Effector memory CD8-positive, alpha-beta T cell (primary cell): ENCODE data around the gene CASKIN1.

Experiments
- ATAC-seq: fragments of 150-1000 bp; cut with Tn5 transposase; replicated peaks from 2 replicates; pipeline ENCODE4 v1.10.0; 2021; ENCODE audit warnings: mild to moderate bottlenecking, moderate library complexity
- DNase-seq, 3 experiments: peaks; one replicate each; pipeline ENCODE4 v3.0.0; 2021
- H3K27ac Mint-ChIP-seq, 2 donors: one replicate each; pipeline ENCODE4 v1.8.0; 2022; ENCODE audit warnings: mild to moderate bottlenecking in 2 of 2, mixed read lengths in 2 of 2, moderate library complexity in 2 of 2
- H3K27me3 Mint-ChIP-seq, 2 donors: one replicate each; pipeline ENCODE4 v1.8.0; 2022; ENCODE audit warnings: mixed read lengths in 2 of 2
- H3K36me3 Mint-ChIP-seq: one replicate; pipeline ENCODE4 v1.8.0; 2022; ENCODE audit warnings: mild to moderate bottlenecking, moderate library complexity, mixed read lengths; ENCODE audit not compliant: insufficient read depth
- H3K4me1 Mint-ChIP-seq, 2 donors: one replicate each; pipeline ENCODE4 v1.8.0; 2022; ENCODE audit warnings: low read depth in 2 of 2, mixed read lengths in 2 of 2
- H3K4me3 Mint-ChIP-seq, 2 donors: one replicate each; pipeline ENCODE4 v1.8.0; 2022; ENCODE audit warnings: mild to moderate bottlenecking in 2 of 2, mixed read lengths in 2 of 2, moderate library complexity in 2 of 2
- H3K9me3 Mint-ChIP-seq, 2 donors: one replicate each; pipeline ENCODE4 v1.8.0; 2022; ENCODE audit warnings: mixed read lengths in 2 of 2

The CASKIN1 gene

DNA sequence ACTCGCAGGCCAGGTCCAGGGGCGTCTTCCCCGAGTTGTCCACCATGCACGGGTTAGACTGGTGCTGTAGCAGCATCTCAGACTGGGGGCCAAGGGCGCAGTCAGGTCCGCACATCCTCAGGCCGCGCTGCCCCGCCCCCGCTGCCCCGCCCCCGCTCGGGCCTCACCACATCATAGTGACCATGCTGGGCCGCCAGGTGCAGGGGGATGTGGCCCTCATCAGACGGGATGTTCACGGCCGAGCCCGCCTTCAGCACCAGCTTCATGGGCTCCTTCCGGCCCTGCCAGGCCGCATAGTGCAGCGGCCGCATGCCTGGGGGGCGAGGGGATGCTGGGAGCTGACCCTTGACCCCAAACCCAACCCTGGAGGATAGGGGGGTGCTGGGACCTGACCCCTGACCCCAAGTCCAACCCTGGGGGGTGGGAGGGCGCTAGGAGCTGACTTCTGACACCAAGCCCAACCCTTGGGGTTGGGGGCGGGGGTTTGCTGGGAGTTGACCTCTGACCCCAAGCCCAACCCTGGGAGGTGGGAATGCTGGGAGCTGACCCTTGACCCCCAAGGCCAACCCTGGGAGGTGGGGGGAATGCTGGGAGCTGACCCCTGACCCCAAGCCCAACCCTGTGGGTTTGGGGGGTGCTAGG is 7.0 kb downstream of the CASKIN1 start:
- ATAC-seq, result no peak
- peaks cover 0 to 5% of the 10 kb centered on the region in 2 donors for H3K27me3 Mint-ChIP-seq
- no peak for DNase-seq
- no peak overlapping the region for H3K27ac Mint-ChIP-seq
- no peaks in the 10 kb centered on the region for H3K4me1 Mint-ChIP-seq
- H3K36me3 Mint-ChIP-seq, result no peaks in the 10 kb centered on the region
- H3K4me3 Mint-ChIP-seq, result no peak overlapping the region
- H3K9me3 Mint-ChIP-seq, result no peaks in the 10 kb centered on the region

DNA sequence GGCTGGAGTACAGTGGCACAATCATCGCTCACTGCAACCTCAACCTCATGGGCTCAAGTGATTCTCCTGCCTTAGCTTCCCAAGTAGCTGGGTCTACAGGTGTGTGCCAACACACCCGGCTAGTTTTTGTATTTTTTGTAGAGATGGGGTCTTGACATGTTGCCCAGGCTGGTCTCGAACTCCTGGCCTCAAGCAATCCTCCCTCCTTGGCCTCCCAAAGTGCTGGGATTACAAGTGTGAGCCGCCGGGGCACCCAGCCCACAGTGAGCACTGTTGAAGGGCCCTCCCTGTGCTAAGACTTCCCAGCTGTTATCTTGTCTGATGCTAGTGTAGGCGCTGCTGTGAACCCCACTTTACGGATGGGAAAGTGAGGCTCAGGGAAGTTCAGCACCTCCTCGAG is 8.0 kb downstream of the CASKIN1 start:
- no peak overlapping the region for H3K4me3 Mint-ChIP-seq
- H3K36me3 Mint-ChIP-seq, result no peaks in the 10 kb centered on the region
- no peak for ATAC-seq
- no peaks in the 10 kb centered on the region for H3K4me1 Mint-ChIP-seq
- H3K27me3 Mint-ChIP-seq, result no peaks in the 10 kb centered on the region
- no peak overlapping the region for H3K27ac Mint-ChIP-seq
- H3K9me3 Mint-ChIP-seq, result no peaks in the 10 kb centered on the region
- DNase-seq, result no peak

DNA sequence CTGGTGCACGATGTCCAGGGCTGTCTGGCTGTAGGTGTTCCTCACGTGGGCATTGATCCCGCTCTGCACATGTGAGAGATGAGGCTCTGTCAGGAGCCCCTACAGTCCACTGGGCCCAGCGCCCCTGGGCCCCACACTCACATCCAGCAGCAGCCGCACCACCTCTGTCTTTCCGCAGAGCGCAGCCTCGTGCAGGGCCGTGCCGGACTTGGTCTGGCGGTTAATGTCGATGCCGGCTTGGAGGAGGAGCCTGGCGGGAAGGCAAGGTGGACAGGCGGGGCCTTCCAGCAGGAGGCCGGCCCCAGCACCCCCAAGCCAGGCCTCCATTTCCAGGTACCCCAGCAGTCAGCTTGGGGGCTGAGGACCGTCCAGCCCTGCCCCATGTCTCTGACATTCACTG is 9.2 kb downstream of the CASKIN1 start:
- Mint-ChIP-seq H3K27ac (no peak overlapping the region), H3K4me1 (peaks cover 3% of the 10 kb centered on the region in 2 donors), H3K36me3 (no peaks in the 10 kb centered on the region), H3K27me3 (no peaks in the 10 kb centered on the region), H3K4me3 (no peak overlapping the region), H3K9me3 (no peaks in the 10 kb centered on the region)
- ATAC-seq, result no peak
- DNase-seq, result no peak

DNA sequence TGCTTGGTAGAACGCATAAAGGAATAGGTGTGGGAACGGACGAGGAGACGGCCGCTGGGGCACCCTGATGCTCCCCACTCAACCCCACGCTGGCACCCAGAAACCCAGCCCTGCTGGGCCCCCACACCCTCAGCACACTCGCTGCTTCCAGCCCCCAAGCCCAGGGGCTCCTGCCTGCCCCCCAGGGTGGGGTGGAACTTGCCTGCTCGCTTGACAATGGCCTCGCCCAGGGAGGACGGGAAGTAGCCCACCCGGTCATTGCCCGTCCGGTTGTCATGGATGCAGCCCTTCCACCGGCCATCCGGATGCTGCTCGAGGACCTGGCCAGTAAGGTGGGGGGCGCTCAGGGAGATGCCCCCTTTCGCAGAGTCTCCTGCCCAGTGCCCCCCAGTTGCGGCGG is 9.9 kb downstream of the CASKIN1 start:
- no peaks in the 10 kb centered on the region for H3K9me3 Mint-ChIP-seq
- no peak overlapping the region for H3K4me3 Mint-ChIP-seq
- ATAC-seq (no peak), DNase-seq (no peak)
- H3K4me1 Mint-ChIP-seq, result peaks cover 5 to 8% of the 10 kb centered on the region in 2 donors
- H3K36me3 Mint-ChIP-seq, result no peaks in the 10 kb centered on the region
- no peak overlapping the region for H3K27ac Mint-ChIP-seq
- no peaks in the 10 kb centered on the region for H3K27me3 Mint-ChIP-seq

DNA sequence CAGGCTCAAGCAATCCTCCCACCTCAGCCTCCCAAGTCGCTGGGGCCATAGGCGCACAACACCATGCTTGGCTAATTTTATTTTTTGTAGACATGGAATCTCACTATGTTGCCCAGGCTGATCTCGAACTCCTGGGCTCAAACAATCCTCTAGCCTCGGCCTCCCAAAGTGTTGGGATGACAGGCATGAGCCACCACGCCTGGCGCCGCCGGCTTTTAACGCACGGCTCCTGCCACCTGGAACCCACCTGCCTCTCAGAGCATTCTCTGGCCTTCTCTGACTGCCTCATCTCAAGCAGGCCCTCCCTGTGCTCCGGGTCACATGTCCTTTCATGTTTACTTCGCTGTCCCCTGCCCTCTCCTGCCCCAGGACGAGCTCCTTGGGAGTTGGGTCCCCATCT is 10.3 kb downstream of the CASKIN1 start:
- Mint-ChIP-seq H3K27me3 (no peaks in the 10 kb centered on the region), H3K9me3 (no peaks in the 10 kb centered on the region), H3K4me1 (peaks cover 5 to 8% of the 10 kb centered on the region in 2 donors), H3K27ac (peak overlapping the region in 1 of 2 donors; percentile 68), H3K36me3 (no peaks in the 10 kb centered on the region), H3K4me3 (no peak overlapping the region)
- ATAC-seq, result no peak
- DNase-seq, result no peak

DNA sequence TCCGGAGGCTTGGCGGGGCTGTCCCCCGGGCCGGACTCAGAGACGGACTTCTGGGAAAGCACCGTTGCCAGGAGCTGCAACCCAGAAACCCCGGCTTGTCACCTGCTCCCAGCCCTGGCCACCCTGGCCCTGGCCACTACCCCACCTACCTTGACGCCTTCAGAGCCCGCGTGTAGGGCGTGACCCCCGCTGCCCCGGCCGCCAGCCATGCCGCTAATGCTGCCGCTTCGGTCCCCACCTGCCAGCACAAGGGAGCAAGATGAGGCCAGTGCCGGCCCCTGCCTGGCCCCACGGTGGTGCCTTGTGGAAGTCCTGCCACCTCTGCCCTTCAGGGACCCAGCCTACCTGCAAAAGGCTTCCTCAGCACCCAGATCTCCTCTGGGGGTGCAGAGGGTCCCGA is 11.4 kb downstream of the CASKIN1 start:
- no peaks in the 10 kb centered on the region for H3K9me3 Mint-ChIP-seq
- peaks cover 5 to 8% of the 10 kb centered on the region in 2 donors for H3K4me1 Mint-ChIP-seq
- no peak overlapping the region for H3K4me3 Mint-ChIP-seq
- DNase-seq (no peak), ATAC-seq (no peak)
- no peaks in the 10 kb centered on the region for H3K36me3 Mint-ChIP-seq
- H3K27me3 Mint-ChIP-seq, result no peaks in the 10 kb centered on the region
- no peak overlapping the region for H3K27ac Mint-ChIP-seq

DNA sequence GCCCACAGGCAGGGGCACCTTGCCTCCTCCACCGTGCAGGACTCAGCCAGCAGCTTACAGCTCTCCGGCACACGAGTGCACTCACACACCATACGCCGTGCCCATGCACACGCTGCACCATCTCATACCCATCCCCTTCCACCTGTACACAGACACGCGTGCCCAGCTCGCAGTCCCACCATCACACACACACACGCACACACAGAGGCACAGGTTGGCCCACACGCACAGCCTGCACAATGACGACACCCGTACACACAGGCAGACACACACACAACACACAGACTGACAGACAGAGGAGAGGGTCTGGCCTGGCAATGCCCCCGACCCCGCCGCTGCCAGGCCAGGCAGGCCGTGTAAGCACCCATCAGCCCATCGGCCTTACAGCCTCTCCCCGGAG is 12.1 kb downstream of the CASKIN1 start:
- DNase-seq (no peak), ATAC-seq (no peak)
- Mint-ChIP-seq H3K36me3 (no peaks in the 10 kb centered on the region), H3K9me3 (no peaks in the 10 kb centered on the region), H3K4me1 (peaks cover 5 to 8% of the 10 kb centered on the region in 2 donors), H3K4me3 (no peak overlapping the region), H3K27ac (no peak overlapping the region), H3K27me3 (no peaks in the 10 kb centered on the region)

DNA sequence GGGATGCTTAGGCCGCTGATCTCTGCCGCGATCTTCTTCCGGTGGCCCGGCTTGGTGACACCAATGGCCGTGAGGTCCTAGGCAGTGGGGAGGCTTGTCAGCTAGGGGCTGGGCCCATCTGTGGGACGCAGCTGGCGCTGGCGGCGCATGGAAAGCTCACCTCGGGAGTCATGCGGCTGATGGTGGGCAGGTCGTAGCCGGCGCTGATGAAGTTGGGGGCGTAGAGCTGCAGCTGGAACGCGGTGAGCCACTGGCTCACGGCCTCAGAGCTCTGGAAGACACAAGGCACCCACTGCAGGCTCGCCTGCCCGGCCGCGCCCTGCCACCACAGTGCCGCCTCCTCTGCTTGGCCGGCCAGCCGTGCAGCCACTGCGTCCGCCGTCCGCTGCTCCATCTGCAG is 12.7 kb downstream of the CASKIN1 start:
- no peak for ATAC-seq
- Mint-ChIP-seq H3K9me3 (no peaks in the 10 kb centered on the region), H3K36me3 (no peaks in the 10 kb centered on the region), H3K4me3 (no peak overlapping the region), H3K4me1 (peaks cover 5 to 8% of the 10 kb centered on the region in 2 donors), H3K27me3 (no peaks in the 10 kb centered on the region), H3K27ac (no peak overlapping the region)
- DNase-seq, result no peak

DNA sequence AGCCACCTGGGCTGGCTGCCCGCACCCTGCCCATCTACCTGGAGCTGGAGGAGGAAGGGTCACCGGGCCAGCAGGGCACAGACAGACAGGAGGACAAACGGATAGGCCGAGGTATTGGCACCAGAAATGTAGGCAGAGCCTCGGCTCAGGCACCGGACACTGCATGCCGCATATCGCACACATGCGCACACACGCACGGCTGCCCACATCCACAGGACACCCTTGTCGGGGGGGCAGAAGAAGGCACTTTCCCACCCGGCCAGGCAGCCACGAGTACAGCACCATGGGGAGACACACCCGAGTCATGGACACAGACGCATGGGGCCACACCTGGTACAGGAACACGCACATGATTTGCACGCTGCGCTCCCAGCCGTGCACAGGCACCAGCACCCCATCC is 14.5 kb downstream of the CASKIN1 start:
- no peaks in the 10 kb centered on the region for H3K27me3 Mint-ChIP-seq
- no peak for ATAC-seq
- H3K27ac Mint-ChIP-seq, result peak overlapping the region in 1 of 2 donors; percentile 65
- H3K36me3 Mint-ChIP-seq, result no peaks in the 10 kb centered on the region
- no peak overlapping the region for H3K4me3 Mint-ChIP-seq
- no peak for DNase-seq
- no peaks in the 10 kb centered on the region for H3K9me3 Mint-ChIP-seq
- H3K4me1 Mint-ChIP-seq, result peaks cover 5 to 8% of the 10 kb centered on the region in 2 donors

DNA sequence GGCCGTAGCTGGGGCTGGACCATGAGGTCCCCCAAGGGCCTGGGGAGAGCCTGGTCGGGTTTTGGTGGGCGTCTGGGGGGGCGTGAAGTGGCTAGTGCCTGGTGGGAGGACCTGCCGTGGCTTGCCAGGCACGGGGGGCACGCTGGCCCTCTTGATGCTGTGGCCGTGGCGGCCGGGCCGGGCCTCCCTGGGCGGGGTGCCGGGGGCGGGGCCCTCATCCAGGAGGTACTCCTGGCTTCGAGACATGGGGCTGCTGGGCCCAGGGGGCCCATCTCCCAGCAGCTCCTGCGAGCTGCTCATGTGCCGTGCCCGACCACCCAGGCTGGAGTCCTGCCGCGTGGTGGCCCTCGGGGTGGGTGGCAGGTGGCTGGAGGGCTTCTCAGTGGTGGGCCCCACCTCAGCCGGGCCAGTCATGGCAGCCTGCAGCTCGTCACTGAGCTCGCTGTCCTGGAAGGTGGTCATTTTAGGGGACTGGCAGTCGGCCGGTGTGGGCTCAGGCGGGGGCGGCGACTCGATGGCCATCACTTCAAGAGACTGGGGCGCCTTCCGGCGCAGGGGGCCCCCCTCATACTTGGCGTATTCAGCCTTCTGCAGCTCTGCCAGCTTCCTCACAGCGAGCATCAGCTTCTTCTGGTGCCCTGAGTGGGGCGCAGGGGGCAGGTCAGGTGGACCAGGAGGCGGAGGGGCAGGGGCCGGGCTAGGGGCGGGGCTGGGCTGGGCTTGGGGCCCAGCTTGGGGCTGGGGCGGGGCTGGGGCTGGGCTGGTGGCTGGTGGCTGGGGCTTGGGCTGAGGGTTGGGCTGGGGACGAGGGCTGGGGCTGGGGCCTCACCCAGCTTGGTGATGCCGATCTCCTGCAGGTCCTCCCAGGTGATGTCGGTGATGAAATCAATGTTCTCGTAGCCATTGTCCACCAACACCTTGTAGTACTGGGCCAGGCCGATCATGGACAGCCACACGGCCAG is 15.2 kb downstream of the CASKIN1 start:
- Mint-ChIP-seq H3K36me3 (peaks cover 2% of the 10 kb centered on the region), H3K4me3 (no peak overlapping the region), H3K9me3 (no peaks in the 10 kb centered on the region), H3K27ac (no peak overlapping the region), H3K4me1 (peaks cover 5 to 8% of the 10 kb centered on the region in 2 donors), H3K27me3 (no peaks in the 10 kb centered on the region)
- ATAC-seq (no peak), DNase-seq (no peak)

DNA sequence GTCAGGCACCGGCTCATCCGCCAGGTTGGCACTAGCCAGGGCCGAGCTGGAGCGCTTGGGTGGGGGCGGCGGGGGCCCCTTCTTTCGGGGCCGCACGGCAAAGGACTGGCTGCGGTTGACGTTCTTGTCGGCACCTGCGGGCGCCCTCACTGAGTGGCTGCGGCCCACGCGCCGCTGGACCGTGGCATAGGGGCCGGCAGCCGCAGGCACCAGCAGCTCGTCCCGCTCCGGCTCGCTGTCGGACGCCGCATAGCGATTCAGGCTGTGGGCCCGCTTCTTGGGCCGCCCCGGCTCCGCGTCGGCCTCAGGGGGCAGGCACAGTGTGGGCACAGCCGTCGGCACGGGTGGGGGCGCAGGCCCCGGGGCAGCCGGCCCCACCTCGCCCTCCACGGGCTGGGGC is 15.9 kb downstream of the CASKIN1 start:
- H3K27me3 Mint-ChIP-seq, result no peaks in the 10 kb centered on the region
- no peaks in the 10 kb centered on the region for H3K9me3 Mint-ChIP-seq
- peaks cover 6% of the 10 kb centered on the region for H3K36me3 Mint-ChIP-seq
- H3K4me3 Mint-ChIP-seq, result no peak overlapping the region
- peaks cover 5 to 8% of the 10 kb centered on the region in 2 donors for H3K4me1 Mint-ChIP-seq
- no peak overlapping the region for H3K27ac Mint-ChIP-seq
- ATAC-seq, result no peak
- DNase-seq, result no peak

DNA sequence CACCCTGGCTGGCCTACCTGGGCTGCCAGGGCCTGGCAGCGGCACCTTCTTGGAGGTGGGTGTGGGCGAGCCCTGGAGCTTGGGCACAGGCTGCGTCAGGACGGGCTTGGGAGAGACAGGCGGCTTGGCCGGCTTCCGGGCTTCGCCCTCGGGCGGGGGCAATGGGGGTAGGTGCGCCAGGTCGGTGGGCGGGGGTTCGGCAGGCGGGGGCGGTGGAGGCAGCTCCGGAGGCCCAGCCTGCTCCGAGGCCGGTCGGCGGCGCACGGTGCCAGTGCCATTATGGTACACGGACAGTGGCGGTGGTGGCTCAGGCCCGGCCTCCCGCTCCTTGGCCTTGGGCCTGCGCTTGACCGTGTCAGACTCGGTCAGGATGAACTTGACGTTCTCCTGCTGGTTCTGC is 16.8 kb downstream of the CASKIN1 start:
- DNase-seq, result no peak
- Mint-ChIP-seq H3K9me3 (no peaks in the 10 kb centered on the region), H3K27ac (no peak overlapping the region), H3K4me1 (peaks cover 5 to 8% of the 10 kb centered on the region in 2 donors), H3K27me3 (no peaks in the 10 kb centered on the region), H3K36me3 (peaks cover 6% of the 10 kb centered on the region), H3K4me3 (no peak overlapping the region)
- ATAC-seq, result no peak

DNA sequence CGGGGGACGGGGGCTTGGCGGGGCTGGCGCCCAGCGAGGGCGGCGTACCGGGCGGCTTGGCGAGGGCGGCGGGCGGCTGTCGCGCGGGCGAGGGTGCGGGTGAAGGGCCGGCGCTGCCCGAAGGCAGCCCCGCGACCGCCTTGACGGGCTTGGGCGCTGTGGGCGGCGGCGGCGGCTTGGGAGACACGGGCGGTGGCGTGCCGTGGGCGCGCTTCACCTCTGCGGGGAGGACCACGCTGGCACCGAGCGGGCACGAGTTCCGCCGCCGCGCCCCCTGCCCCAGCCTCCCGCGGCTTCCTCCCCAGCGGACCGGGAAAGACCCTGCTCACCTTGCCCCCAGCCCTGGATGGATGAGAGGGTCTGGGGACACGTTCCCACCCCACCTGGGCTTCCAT is 17.3 kb downstream of the CASKIN1 start:
- Mint-ChIP-seq H3K4me3 (no peak overlapping the region), H3K27ac (no peak overlapping the region), H3K36me3 (peaks cover 6% of the 10 kb centered on the region), H3K9me3 (no peaks in the 10 kb centered on the region), H3K4me1 (peaks cover 5 to 8% of the 10 kb centered on the region in 2 donors), H3K27me3 (no peaks in the 10 kb centered on the region)
- peak; percentile 5 for ATAC-seq
- no peak for DNase-seq
